Peyer's patch (tissue), 4 donors: Measurements from ENCODE around the gene KDM2B.

Experiments
- POLR2A ChIP-seq, 2 donors: fragments of 450-650 bp; IDR thresholded peaks; one replicate each; pipeline ENCODE4 v1.5.1; 2017; ENCODE audit warnings: antibody characterized with exemption in 2 of 2, mild to moderate bottlenecking in 2 of 2, moderate library complexity in 2 of 2
- TF ChIP-seq, protein P1 (sequence below), 6 experiments: fragments of 450-650 bp in 4 of 6; fragments of 200-600 bp in 2 of 6; sonication (generic) in 1 of 6; IDR thresholded peaks; one replicate each; pipeline ENCODE4 v1.5.1; 2017 to 2019; ENCODE audit warnings: antibody characterized with exemption in 6 of 6, mild to moderate bottlenecking in 3 of 6, moderate library complexity in 1 of 6

DNA sequence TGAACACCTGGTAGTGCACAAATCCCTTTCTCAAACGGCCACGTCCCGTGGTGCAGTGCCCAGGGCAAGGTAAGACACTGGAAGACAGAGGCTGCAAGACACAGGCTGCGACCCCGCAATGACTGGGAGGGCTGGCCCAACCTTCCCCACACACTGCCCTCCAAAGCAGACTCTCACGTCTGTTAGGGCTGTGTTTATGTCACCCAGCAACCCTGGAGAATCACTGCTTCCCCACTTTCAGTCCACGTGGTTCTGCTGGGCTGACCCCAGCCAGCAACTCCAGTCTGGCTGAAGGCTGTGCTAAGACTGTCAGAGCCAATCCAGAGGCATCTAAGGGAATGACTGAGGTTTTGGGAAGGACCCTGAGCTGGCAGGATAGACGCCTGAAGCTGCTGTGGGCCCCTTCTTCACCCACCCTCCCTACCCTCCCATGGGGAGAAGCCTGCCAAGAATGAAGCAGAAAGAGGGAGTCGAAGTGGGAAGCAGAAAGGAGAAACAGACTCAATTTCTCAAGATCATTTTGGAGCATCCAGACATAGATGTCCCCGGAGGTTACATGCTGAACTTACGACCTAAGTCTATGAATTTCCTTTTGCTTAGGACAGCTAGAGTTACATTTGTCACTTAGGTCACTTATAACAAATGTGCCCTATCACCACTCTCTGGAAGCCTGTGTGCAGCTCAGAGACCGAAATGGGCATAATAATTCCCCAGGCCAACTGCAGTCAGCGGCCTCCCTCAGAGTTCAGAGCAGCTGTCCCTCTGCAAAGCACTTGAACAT, 11.7 kb downstream of the KDM2B start:
- TF ChIP-seq, protein P1, sequence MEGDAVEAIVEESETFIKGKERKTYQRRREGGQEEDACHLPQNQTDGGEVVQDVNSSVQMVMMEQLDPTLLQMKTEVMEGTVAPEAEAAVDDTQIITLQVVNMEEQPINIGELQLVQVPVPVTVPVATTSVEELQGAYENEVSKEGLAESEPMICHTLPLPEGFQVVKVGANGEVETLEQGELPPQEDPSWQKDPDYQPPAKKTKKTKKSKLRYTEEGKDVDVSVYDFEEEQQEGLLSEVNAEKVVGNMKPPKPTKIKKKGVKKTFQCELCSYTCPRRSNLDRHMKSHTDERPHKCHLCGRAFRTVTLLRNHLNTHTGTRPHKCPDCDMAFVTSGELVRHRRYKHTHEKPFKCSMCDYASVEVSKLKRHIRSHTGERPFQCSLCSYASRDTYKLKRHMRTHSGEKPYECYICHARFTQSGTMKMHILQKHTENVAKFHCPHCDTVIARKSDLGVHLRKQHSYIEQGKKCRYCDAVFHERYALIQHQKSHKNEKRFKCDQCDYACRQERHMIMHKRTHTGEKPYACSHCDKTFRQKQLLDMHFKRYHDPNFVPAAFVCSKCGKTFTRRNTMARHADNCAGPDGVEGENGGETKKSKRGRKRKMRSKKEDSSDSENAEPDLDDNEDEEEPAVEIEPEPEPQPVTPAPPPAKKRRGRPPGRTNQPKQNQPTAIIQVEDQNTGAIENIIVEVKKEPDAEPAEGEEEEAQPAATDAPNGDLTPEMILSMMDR (IDR thresholded peaks at IDR 0.05) = no peak
- TF ChIP-seq POLR2A (IDR thresholded peaks at IDR 0.05) = no peak
